OCI-M1 (cell line): ENCODE data around the gene SLC11A1.

Experiments used
- DNase-seq: peaks from one replicate; lab custom pipeline; 2025; lab: John Stamatoyannopoulos, UW

Gene SLC11A1

GRCh38 chr2:218435003-218435982 is 53.2 kb downstream of the SLC11A1 start:
- no peak for DNase-seq

- DNase-seq: no peak
Observed at GRCh38 chr2:218436992-218437391, 54.9 kb downstream of the SLC11A1 start.

- DNase-seq: no peak
Observed at GRCh38 chr2:218437969-218438368, 55.9 kb downstream of the SLC11A1 start.

GRCh38 chr2:218438596-218438995 is 56.5 kb downstream of the SLC11A1 start:
- DNase-seq: no peak

- DNase-seq: no peak
Observed at GRCh38 chr2:218444692-218445357, 62.8 kb downstream of the SLC11A1 start.

GRCh38 chr2:218445602-218446001 is 63.5 kb downstream of the SLC11A1 start:
- DNase-seq: no peak
